HG03159 (cell line): ENCODE measurements around the gene GPAT2.
"Not testable (repeated sequence)": the region's sequence is repeated elsewhere in the genome, so short reads cannot be mapped to it uniquely, and the experiment has no call there.

Experiments
- ATAC-seq: cut with Tn5 transposase; IDR thresholded peaks from one replicate; pipeline ENCODE4 v1.9.1; 2021; ENCODE audit warnings: mild to moderate bottlenecking, moderate library complexity; ENCODE audit not compliant: unreplicated experiment

GPAT2 gene

DNA sequence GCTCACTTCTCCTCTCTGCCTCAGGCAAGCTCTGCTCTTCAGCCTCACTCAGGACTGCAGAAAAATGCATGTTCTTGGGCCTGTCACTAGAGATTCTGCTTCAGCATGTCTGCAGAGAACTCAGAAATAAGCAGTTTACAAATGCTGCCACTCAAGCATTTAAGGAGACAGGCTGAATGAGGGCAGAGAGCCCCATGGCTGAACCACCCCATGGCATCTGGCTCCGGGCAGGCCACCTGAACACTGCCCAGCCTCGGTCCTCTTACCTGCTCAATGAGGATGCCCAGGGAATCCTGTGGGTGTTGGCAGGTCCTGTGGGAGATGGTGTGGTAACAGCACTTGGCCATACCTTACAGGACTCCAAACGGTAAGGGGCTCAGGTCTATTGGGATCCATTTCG, 31.2 kb upstream of the GPAT2 start:
- ATAC-seq = not testable (repeated sequence)

GRCh38 chr2:96065381-96065930, 30.7 kb upstream of the GPAT2 start:
- no peak for ATAC-seq

DNA sequence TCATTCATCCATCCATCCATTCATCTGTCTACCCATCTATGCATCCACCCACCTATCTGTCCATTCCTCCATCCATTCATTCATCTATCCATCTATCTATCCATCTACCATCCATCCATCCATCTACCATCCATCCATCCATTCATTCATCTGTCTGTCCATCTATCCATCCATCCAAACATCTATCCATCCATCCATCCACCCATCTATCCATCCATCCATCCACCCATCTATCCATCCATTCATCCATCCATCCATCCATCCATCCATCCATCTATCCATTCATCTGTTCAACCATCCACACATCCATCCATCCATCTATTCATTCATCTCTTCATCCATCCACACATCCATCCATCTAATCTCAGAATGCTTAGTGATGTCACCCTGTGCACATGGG, 30.0 kb upstream of the GPAT2 start:
- not testable (repeated sequence) for ATAC-seq

GRCh38 chr2:96064047-96064675, 29.4 kb upstream of the GPAT2 start:
- not testable (repeated sequence) for ATAC-seq

DNA sequence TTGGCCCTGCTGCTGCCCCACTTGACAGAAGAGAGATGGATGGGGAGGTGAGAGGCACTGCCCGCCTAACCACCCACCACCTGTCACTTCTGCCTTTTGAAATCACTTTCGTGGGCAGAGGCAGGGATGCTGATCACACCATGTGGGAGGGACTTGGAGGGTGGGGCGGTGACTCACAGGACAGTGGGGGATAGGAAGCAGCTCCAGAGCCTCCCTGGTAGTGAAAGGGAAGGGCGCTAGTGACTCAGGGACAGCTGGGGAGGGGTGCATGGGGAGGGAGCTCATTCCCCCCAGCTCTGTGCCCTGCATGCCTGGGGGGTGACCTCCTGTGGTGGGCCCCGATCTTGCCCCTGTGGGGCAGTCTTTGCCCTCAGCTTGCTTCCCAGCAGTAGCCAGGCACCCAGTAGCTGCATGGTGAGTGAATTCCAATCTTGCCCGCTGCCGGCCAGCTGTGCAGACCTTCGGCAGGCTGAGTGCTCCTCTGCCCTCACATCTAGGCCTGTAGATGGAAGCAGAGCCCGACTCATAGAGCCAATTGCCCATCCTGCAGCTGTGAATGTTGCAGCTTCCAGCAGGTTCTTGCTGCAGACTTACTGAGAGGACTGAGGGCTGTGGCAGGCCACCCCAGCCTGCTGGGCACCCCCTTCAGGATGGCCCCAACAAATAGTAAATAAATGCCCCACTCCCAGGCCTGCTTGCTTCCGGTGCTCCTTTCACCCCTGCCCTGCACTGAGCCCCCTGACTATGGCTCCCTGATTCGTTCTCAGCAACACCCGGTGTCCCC, 28.6 kb upstream of the GPAT2 start:
- ATAC-seq = not testable (repeated sequence)

DNA sequence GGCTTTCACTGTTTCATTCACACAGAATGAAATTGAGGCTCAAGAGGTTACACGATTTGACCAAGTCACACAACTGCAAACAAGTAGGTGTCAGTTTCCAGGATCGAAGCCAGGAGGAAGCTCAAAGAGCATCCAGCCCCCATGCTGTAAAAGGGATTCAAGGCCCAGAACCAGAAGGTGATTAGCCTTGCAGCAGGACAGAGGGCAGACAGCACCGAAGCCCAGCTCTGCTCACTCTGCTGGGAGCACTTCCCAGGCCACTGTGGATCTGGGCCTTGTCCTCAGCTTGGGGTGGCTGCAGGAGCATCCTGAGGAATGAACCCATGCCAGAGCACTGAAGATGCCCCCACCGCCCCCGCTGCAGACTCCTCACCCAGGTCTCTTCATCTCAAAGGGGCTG, 27.8 kb upstream of the GPAT2 start:
- not testable (repeated sequence) for ATAC-seq

DNA sequence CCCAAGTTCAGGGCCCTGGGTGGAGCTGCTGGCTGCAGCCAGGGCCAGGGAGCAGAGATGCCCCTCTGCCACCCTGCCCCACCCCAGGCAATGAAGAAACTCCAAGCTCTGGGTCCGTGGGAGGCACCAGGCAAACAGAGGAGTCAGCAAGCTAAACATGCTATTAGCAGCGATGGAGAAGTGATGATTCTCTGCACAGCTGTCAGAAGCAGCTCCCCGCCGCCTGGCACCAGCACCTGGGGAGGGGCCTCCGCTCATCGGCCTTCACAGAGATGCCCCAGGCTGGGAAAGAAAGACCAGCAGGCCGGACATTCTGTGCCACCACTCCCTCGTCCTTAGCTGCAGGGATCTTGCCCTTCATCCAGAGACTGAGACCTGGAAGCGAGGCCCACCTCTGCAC, 27.2 kb upstream of the GPAT2 start:
- ATAC-seq = not testable (repeated sequence)

GRCh38 chr2:96061197-96061817, 26.6 kb upstream of the GPAT2 start:
- not testable (repeated sequence) for ATAC-seq

DNA sequence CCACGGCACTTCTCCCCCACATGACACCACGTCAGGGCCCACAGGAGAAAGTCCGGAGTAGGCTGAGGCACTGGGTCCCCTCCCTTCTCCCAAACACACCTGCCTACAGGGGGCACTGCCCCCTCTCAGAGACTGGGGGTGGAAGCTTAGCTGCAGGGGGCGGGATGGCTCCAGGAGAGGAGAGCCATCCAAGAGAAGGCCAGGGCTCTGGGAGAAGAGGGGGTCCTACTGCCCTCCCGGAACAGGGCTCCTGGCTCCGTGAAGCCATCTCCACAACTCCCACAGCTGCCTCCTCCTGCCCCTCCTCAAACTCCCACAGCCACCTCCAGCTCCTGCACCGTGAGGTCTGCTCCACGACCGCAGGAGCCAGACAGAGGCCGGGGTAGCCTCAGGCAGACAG, 25.6 kb upstream of the GPAT2 start:
- ATAC-seq = not testable (repeated sequence)

DNA sequence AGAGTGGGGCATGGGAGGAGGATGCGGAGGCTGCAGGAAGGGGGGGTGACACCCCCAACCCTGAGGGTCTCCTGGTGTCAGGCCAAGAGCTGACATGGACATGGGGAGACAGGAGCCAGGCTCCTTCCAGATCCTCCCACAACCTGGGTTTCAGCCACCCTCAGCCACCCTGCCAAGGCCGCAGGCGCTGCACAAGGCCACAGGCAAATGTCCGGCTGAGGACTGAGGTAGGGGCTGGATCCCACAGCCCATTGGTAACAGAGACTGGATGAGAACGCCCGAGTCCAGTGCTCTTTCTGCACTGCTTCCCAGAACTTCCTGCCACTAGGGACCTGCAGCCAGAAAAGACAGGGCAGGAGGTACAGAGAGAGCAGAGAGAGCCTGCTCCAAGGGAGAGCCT, 24.7 kb upstream of the GPAT2 start:
- ATAC-seq = not testable (repeated sequence)

- not testable (repeated sequence) for ATAC-seq
These were observed 21.1 kb upstream of the GPAT2 start for GRCh38 chr2:96055830-96056229.

DNA sequence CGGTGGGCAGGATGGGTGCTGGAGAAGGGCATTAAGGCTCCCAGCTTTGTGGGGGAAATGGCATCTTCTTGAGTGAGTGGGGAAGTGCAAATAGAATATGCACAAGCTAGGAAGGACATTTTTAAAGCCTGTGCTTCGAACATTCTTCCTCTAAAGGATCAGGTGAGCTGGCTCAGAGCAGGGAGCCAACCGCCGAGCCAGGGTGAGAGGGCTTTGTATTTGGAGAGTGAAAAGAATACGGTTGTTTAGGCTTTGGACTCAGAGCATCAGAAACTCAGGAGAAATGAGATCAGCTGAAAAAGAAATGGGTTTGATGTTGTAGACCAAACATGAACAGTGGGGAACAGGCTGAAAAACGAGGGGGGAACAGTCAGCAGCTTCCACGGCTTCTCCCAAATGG, 19.8 kb upstream of the GPAT2 start:
- ATAC-seq = not testable (repeated sequence)

- ATAC-seq = not testable (repeated sequence)
These were observed 18.7 kb upstream of the GPAT2 start for GRCh38 chr2:96053385-96053784.

DNA sequence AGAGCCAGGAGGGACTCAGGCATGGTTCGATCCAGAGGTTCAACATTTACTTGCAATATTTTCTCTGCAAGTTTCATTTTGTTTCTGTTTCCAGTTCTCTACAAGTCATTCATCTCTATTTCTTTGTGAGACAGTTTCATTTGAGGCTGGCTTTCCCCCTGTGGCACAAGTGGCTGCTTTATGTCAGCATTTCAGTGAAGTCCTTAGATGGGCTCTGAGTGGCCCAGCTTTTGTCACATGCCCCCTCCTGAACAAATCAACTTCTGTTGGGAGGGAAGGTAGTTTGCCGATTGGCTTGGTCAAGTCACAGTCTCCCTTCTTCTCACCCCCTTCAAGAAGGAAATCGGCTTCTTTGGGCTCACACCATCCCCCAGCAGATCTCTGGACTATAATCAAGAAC, 17.9 kb upstream of the GPAT2 start:
- ATAC-seq = not testable (repeated sequence)

- ATAC-seq = not testable (repeated sequence)
These were observed 15.2 kb upstream of the GPAT2 start for GRCh38 chr2:96049917-96050262.

- ATAC-seq = not testable (repeated sequence)
These were observed 14.6 kb upstream of the GPAT2 start for GRCh38 chr2:96049049-96049916.

GRCh38 chr2:96035554-96035953, 838 bp upstream of the GPAT2 start:
- not testable (repeated sequence) for ATAC-seq

DNA sequence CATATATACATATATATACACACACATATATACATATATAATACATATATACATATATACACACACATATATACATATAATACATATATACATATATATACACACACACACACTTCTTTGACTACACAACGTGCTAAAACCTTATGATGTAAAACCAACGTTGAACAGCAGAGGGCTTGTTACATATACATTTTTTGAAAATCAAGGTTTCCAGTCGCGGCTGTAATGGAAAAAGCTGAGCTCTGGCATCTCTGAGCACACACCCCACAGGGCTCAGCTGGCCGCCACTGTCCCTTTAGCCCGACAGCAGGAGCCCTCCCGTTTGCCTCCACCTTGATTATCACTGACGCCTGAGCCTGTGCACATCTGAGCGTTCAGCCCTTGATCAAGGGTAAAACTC, 719 bp downstream of the GPAT2 start:
- ATAC-seq = not testable (repeated sequence)

DNA sequence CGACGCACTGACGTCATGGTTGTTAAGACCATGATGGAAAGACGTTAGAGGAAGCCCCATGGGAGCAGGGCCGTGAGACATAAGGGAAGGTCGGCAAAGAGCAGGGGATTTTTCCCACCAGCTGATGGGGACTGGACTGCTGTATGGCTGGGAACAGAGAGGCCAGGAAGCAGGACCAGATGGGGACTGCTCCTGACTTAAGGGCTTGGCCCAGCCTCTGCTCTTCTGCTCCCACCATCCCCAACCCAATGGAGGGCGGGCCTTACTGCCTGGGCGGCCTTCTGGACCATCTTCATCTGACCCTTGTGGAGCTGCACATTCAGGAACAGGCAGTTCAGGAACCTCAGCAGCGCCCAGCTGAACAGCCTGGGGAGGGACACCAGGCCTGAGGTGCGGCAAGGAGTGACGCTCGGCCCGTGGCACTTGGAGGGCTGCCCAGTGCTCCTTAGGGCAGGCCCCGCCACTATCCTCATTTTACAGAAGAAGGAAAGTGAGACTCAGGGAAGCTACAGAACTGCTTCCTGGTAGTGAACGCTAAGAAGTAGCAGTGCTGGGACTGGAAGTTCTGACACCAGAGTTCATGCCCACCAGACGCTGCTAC, 6.9 kb downstream of the GPAT2 start:
- not testable (repeated sequence) for ATAC-seq

GRCh38 chr2:96025755-96026154, 9.0 kb downstream of the GPAT2 start:
- not testable (repeated sequence) for ATAC-seq
